GM23338 (cell line): ENCODE results near the gene USP15. TPM values are rescaled to one million over a fixed set of nuclear protein-coding genes. Genes with fewer than 3 reads are reported as not detected.

Source experiments
- ATAC-seq: fragments of 200-7000 bp; cut with Tn5 transposase; 3 replicates; pipeline ENCODE4 v1.9.1; 2020
- DNase-seq: peaks from one replicate; pipeline ENCODE4 v3.0.0-alpha.2; 2015; ENCODE audit warnings: low spot score
- H2AFZ ChIP-seq: fragments of 200-600 bp; sonication (generic); 2 replicates; pipeline ENCODE4 v1.8.0; 2016; ENCODE audit warnings: antibody characterized with exemption, mild to moderate bottlenecking, moderate library complexity
- H3F3A ChIP-seq: fragments of 200-600 bp; sonication (generic); replicated peaks from 2 replicates; pipeline ENCODE4 v1.8.0; 2017; ENCODE audit warnings: antibody characterized with exemption, mixed run types, low read depth
- H3K27ac ChIP-seq: fragments of 200-600 bp; sonication (generic); 2 replicates; pipeline ENCODE4 v1.6.1; 2016; ENCODE audit warnings: low read depth
- H3K27me3 ChIP-seq: fragments of 200-600 bp; sonication (generic); 2 replicates; pipeline ENCODE4 v1.8.0; 2016; ENCODE audit warnings: mild to moderate bottlenecking, mixed run types, moderate library complexity; ENCODE audit not compliant: insufficient read depth
- H3K36me3 ChIP-seq: fragments of 200-600 bp; sonication (generic); 2 replicates; pipeline ENCODE4 v1.8.0; 2016; ENCODE audit warnings: mild to moderate bottlenecking; ENCODE audit not compliant: insufficient read depth
- H3K4me1 ChIP-seq: fragments of 200-600 bp; sonication (generic); 2 replicates; pipeline ENCODE4 v1.8.0; 2016; ENCODE audit warnings: mild to moderate bottlenecking, moderate library complexity; ENCODE audit not compliant: insufficient read depth
- H3K4me2 ChIP-seq: fragments of 200-600 bp; sonication (generic); 2 replicates; pipeline ENCODE4 v1.7.1; 2017; ENCODE audit warnings: mixed run types
- H3K4me3 ChIP-seq: fragments of 200-600 bp; sonication (generic); 2 replicates; pipeline ENCODE4 v1.6.1; 2016; ENCODE audit warnings: mixed run types
- H3K79me2 ChIP-seq: fragments of 200-600 bp; sonication (generic); replicated peaks from 2 replicates; pipeline ENCODE4 v1.8.0; 2017; ENCODE audit warnings: mild to moderate bottlenecking; ENCODE audit not compliant: insufficient read depth
- H3K9me2 ChIP-seq: fragments of 200-600 bp; sonication (generic); 2 replicates; pipeline ENCODE4 v1.8.0; 2017; ENCODE audit not compliant: insufficient read depth
- H4K20me1 ChIP-seq: fragments of 200-600 bp; sonication (generic); replicated peaks from 2 replicates; pipeline ENCODE4 v1.8.0; 2017; ENCODE audit warnings: mild to moderate bottlenecking; ENCODE audit not compliant: insufficient read depth
- H3K27ac Mint-ChIP-seq: 2 replicates; pipeline ENCODE4 v1.8.0; 2020; ENCODE audit warnings: inconsistent platforms, mild to moderate bottlenecking, moderate library complexity, mixed read lengths
- H3K27me3 Mint-ChIP-seq: 3 replicates; pipeline ENCODE4 v1.8.0; 2022; ENCODE audit warnings: low read depth, mild to moderate bottlenecking, moderate library complexity, mixed read lengths, inconsistent platforms; ENCODE audit not compliant: insufficient read depth, poor library complexity
- H3K36me3 Mint-ChIP-seq: 3 replicates; pipeline ENCODE4 v1.8.0; 2021; ENCODE audit warnings: low read depth, mild to moderate bottlenecking, inconsistent platforms, moderate library complexity, mixed read lengths
- H3K4me1 Mint-ChIP-seq: 3 replicates; pipeline ENCODE4 v1.8.0; 2020; ENCODE audit warnings: mild to moderate bottlenecking, inconsistent platforms, mixed read lengths
- H3K4me3 Mint-ChIP-seq: 3 replicates; pipeline ENCODE4 v1.8.0; 2021; ENCODE audit warnings: moderate library complexity, mild to moderate bottlenecking, inconsistent platforms, mixed read lengths
- H3K9me3 Mint-ChIP-seq: 3 replicates; pipeline ENCODE4 v1.8.0; 2020; ENCODE audit warnings: moderate library complexity, mild to moderate bottlenecking, inconsistent platforms, mixed read lengths
- CREB1 ChIP-seq: fragments of 250-450 bp; sonication (Bioruptor Pico); IDR thresholded peaks from 2 replicates; pipeline ENCODE4 v1.5.0; 2020; ENCODE audit warnings: low read depth, mild to moderate bottlenecking, moderate library complexity
- EZH2 ChIP-seq: fragments of 200-600 bp; sonication (generic); IDR thresholded peaks from one replicate; pipeline ENCODE4 v1.8.0; 2017; ENCODE audit warnings: antibody characterized with exemption, mild to moderate bottlenecking, low read depth; ENCODE audit not compliant: unreplicated experiment
- EZH2phosphoT487 ChIP-seq: fragments of 200-600 bp; sonication (generic); IDR thresholded peaks from one replicate; pipeline ENCODE4 v1.8.1; 2018; ENCODE audit warnings: antibody characterized with exemption; ENCODE audit not compliant: unreplicated experiment
- JUNB ChIP-seq: IDR thresholded peaks from one replicate; pipeline ENCODE4 v1.6.1; 2016; ENCODE audit warnings: antibody characterized with exemption; ENCODE audit not compliant: unreplicated experiment
- NANOG ChIP-seq: IDR thresholded peaks from 2 replicates; pipeline ENCODE4 v1.6.1; 2016; ENCODE audit warnings: antibody characterized with exemption, borderline replicate concordance
- POLR2AphosphoS5 ChIP-seq: IDR thresholded peaks from 2 replicates; pipeline ENCODE4 v1.6.1; 2016; ENCODE audit warnings: antibody characterized with exemption, low read depth
- STAT1 ChIP-seq: IDR thresholded peaks from one replicate; pipeline ENCODE4 v1.6.1; 2016; ENCODE audit warnings: antibody characterized with exemption; ENCODE audit not compliant: unreplicated experiment
- ZNF114 ChIP-seq: fragments of 250-450 bp; sonication (Bioruptor Pico); IDR thresholded peaks from 2 replicates; pipeline ENCODE4 v1.5.0; 2020; ENCODE audit warnings: mild to moderate bottlenecking, moderate library complexity
- ZNF331 ChIP-seq: fragments of 250-450 bp; sonication (Bioruptor Pico); IDR thresholded peaks from 2 replicates; pipeline ENCODE4 v1.5.0; 2020; ENCODE audit warnings: low read depth, mild to moderate bottlenecking, moderate library complexity
- polyA plus RNA-seq: library from polyadenylated mRNA; unstranded; fragments of >200 nt; fragmentation: Nextera tagmentation; extraction: Ambion mirVana; gene quantifications from 2 replicates; pipeline ENCODE4 v1.2.1, GENCODE V29; 2016
- total RNA-seq: library from RNA; depleted of rRNA; stranded (reverse); fragments of >200 nt; shearing (Covaris generic); gene quantifications from 2 replicates; pipeline ENCODE4 v1.2.3, GENCODE V29; 2014
- TF ChIP-seq, protein P1 (sequence below): fragments of 250-450 bp; sonication (Bioruptor Pico); IDR thresholded peaks from 2 replicates; pipeline ENCODE4 v1.5.0; 2020; ENCODE audit warnings: mild to moderate bottlenecking, moderate library complexity
- TF ChIP-seq, protein P2 (sequence below): IDR thresholded peaks from 2 replicates; pipeline ENCODE4 v1.6.1; 2016; ENCODE audit warnings: antibody characterized with exemption
- TF ChIP-seq, protein P3 (sequence below), 2 experiments: fragments of 200-600 bp in 1 of 2; sonication (generic) in 1 of 2; conservative IDR thresholded peaks; 2 replicates each; pipeline versions ENCODE4 v1.5.1 to v1.6.1; 2016 to 2017; ENCODE audit warnings: antibody characterized with exemption in 2 of 2, low read depth in 2 of 2, mild to moderate bottlenecking in 2 of 2, moderate library complexity in 1 of 2
- TF ChIP-seq, protein P4 (sequence below): IDR thresholded peaks from one replicate; pipeline ENCODE4 v1.6.1; 2018; ENCODE audit warnings: antibody characterized with exemption; ENCODE audit not compliant: unreplicated experiment

Gene USP15
- total and polyA plus RNA-seq, 2 experiments from 2014 or later, result 29.5 to 60.3 TPM

DNA sequence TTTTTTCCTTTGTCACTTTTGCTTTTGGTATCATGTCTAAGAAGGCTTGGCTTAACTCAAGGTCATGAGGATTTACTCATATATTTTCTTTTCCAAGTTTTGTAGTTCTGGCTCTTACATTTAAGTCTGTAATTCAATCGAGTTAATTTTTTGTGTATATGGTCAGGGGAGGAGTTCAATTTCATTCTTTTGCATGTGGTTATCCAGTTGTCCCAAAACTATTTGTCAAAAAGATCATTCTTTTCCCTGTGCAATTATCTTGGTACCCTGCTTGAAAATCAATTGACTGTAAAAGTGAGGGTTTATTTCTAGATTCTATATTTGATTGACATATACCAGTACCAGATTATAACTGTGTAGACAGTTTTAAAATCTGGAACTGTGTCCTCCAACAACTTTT is 10.2 kb downstream of the USP15 start:
- Histone ChIP-seq H3K9me2 (no peaks in the 10 kb centered on the region), H3K4me3 (no peak overlapping the region), H3K27ac (no peak overlapping the region), H3K4me1 (no peaks in the 10 kb centered on the region), H2AFZ (no peak overlapping the region), H3K27me3 (no peaks in the 10 kb centered on the region), H3K36me3 (no peaks in the 10 kb centered on the region), H3K79me2 (peaks cover 97% of the 10 kb centered on the region), H3F3A (no peaks in the 10 kb centered on the region), H3K4me2 (no peak overlapping the region), H4K20me1 (peaks cover 39% of the 10 kb centered on the region)
- Mint-ChIP-seq H3K36me3 (no peaks in the 10 kb centered on the region), H3K4me3 (no peak overlapping the region), H3K9me3 (no peaks in the 10 kb centered on the region), H3K4me1 (no peaks in the 10 kb centered on the region; the same call in 2 of the 3 replicates), H3K27ac (no peak overlapping the region), H3K27me3 (no peaks in the 10 kb centered on the region)
- TF ChIP-seq POLR2AphosphoS5 (no peak), EZH2 (no peak), EZH2phosphoT487 (no peak), STAT1 (no peak), ZNF331 (no peak), ZNF114 (CRISPR knock-in tag) (no peak), NANOG (no peak), CREB1 (no peak), JUNB (no peak)
- TF ChIP-seq, protein P1, sequence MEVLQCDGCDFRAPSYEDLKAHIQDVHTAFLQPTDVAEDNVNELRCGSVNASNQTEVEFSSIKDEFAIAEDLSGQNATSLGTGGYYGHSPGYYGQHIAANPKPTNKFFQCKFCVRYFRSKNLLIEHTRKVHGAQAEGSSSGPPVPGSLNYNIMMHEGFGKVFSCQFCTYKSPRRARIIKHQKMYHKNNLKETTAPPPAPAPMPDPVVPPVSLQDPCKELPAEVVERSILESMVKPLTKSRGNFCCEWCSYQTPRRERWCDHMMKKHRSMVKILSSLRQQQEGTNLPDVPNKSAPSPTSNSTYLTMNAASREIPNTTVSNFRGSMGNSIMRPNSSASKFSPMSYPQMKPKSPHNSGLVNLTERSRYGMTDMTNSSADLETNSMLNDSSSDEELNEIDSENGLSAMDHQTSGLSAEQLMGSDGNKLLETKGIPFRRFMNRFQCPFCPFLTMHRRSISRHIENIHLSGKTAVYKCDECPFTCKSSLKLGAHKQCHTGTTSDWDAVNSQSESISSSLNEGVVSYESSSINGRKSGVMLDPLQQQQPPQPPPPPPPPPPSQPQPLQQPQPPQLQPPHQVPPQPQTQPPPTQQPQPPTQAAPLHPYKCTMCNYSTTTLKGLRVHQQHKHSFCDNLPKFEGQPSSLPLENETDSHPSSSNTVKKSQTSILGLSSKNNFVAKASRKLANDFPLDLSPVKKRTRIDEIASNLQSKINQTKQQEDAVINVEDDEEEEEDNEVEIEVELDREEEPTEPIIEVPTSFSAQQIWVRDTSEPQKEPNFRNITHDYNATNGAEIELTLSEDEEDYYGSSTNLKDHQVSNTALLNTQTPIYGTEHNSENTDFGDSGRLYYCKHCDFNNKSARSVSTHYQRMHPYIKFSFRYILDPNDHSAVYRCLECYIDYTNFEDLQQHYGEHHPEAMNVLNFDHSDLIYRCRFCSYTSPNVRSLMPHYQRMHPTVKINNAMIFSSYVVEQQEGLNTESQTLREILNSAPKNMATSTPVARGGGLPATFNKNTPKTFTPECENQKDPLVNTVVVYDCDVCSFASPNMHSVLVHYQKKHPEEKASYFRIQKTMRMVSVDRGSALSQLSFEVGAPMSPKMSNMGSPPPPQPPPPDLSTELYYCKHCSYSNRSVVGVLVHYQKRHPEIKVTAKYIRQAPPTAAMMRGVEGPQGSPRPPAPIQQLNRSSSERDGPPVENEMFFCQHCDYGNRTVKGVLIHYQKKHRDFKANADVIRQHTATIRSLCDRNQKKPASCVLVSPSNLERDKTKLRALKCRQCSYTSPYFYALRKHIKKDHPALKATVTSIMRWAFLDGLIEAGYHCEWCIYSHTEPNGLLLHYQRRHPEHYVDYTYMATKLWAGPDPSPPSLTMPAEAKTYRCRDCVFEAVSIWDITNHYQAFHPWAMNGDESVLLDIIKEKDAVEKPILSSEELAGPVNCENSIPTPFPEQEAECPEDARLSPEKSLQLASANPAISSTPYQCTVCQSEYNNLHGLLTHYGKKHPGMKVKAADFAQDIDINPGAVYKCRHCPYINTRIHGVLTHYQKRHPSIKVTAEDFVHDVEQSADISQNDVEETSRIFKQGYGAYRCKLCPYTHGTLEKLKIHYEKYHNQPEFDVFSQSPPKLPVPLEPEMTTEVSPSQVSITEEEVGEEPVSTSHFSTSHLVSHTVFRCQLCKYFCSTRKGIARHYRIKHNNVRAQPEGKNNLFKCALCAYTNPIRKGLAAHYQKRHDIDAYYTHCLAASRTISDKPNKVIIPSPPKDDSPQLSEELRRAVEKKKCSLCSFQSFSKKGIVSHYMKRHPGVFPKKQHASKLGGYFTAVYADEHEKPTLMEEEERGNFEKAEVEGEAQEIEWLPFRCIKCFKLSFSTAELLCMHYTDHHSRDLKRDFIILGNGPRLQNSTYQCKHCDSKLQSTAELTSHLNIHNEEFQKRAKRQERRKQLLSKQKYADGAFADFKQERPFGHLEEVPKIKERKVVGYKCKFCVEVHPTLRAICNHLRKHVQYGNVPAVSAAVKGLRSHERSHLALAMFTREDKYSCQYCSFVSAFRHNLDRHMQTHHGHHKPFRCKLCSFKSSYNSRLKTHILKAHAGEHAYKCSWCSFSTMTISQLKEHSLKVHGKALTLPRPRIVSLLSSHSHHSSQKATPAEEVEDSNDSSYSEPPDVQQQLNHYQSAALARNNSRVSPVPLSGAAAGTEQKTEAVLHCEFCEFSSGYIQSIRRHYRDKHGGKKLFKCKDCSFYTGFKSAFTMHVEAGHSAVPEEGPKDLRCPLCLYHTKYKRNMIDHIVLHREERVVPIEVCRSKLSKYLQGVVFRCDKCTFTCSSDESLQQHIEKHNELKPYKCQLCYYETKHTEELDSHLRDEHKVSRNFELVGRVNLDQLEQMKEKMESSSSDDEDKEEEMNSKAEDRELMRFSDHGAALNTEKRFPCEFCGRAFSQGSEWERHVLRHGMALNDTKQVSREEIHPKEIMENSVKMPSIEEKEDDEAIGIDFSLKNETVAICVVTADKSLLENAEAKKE, result no peak
- TF ChIP-seq, protein P2, sequence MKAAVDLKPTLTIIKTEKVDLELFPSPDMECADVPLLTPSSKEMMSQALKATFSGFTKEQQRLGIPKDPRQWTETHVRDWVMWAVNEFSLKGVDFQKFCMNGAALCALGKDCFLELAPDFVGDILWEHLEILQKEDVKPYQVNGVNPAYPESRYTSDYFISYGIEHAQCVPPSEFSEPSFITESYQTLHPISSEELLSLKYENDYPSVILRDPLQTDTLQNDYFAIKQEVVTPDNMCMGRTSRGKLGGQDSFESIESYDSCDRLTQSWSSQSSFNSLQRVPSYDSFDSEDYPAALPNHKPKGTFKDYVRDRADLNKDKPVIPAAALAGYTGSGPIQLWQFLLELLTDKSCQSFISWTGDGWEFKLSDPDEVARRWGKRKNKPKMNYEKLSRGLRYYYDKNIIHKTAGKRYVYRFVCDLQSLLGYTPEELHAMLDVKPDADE, result no peak
- TF ChIP-seq, protein P3, sequence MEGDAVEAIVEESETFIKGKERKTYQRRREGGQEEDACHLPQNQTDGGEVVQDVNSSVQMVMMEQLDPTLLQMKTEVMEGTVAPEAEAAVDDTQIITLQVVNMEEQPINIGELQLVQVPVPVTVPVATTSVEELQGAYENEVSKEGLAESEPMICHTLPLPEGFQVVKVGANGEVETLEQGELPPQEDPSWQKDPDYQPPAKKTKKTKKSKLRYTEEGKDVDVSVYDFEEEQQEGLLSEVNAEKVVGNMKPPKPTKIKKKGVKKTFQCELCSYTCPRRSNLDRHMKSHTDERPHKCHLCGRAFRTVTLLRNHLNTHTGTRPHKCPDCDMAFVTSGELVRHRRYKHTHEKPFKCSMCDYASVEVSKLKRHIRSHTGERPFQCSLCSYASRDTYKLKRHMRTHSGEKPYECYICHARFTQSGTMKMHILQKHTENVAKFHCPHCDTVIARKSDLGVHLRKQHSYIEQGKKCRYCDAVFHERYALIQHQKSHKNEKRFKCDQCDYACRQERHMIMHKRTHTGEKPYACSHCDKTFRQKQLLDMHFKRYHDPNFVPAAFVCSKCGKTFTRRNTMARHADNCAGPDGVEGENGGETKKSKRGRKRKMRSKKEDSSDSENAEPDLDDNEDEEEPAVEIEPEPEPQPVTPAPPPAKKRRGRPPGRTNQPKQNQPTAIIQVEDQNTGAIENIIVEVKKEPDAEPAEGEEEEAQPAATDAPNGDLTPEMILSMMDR (conservative IDR thresholded peaks at IDR 0.05; ENCODE audit: low read depth in 2 of 2), result no peak
- TF ChIP-seq, protein P4, sequence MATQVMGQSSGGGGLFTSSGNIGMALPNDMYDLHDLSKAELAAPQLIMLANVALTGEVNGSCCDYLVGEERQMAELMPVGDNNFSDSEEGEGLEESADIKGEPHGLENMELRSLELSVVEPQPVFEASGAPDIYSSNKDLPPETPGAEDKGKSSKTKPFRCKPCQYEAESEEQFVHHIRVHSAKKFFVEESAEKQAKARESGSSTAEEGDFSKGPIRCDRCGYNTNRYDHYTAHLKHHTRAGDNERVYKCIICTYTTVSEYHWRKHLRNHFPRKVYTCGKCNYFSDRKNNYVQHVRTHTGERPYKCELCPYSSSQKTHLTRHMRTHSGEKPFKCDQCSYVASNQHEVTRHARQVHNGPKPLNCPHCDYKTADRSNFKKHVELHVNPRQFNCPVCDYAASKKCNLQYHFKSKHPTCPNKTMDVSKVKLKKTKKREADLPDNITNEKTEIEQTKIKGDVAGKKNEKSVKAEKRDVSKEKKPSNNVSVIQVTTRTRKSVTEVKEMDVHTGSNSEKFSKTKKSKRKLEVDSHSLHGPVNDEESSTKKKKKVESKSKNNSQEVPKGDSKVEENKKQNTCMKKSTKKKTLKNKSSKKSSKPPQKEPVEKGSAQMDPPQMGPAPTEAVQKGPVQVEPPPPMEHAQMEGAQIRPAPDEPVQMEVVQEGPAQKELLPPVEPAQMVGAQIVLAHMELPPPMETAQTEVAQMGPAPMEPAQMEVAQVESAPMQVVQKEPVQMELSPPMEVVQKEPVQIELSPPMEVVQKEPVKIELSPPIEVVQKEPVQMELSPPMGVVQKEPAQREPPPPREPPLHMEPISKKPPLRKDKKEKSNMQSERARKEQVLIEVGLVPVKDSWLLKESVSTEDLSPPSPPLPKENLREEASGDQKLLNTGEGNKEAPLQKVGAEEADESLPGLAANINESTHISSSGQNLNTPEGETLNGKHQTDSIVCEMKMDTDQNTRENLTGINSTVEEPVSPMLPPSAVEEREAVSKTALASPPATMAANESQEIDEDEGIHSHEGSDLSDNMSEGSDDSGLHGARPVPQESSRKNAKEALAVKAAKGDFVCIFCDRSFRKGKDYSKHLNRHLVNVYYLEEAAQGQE, result no peak
- ATAC-seq (no peak), DNase-seq (no peak)
